Liver (tissue), 9 donors: ENCODE results near the gene SLC16A9. TPM values are rescaled to one million over a fixed set of nuclear protein-coding genes. Genes with fewer than 3 reads are reported as not detected.

Experiments
- DNase-seq: peaks from one replicate; pipeline ENCODE4 v3.0.0-alpha.2; 2017; ENCODE audit warnings: low spot score
- H3K27ac ChIP-seq, 2 donors: one replicate each; pipeline ENCODE4 v1.7.0; 2013; ENCODE audit warnings: inconsistent platforms in 2 of 2, low read length in 2 of 2, control low read depth in 1 of 2, low read depth in 1 of 2, mild to moderate bottlenecking in 1 of 2
- H3K27me3 ChIP-seq, 4 donors: one replicate each; pipeline versions ENCODE4 v1.6.1 to v1.7.0; 2013; ENCODE audit warnings: low read length in 3 of 4, inconsistent platforms in 1 of 4, mild to moderate bottlenecking in 1 of 4, moderate library complexity in 1 of 4; ENCODE audit not compliant: control insufficient read depth in 4 of 4, insufficient read depth in 4 of 4
- H3K36me3 ChIP-seq, 4 donors: one replicate each; pipeline versions ENCODE4 v1.6.1 to v1.7.0; 2013; ENCODE audit warnings: low read length in 3 of 4, mild to moderate bottlenecking in 3 of 4, low read depth in 1 of 4, moderate library complexity in 1 of 4; ENCODE audit not compliant: control insufficient read depth in 4 of 4, insufficient read depth in 3 of 4
- H3K4me1 ChIP-seq, 4 donors: one replicate each; pipeline versions ENCODE4 v1.6.1 to v1.7.0; 2013; ENCODE audit warnings: low read length in 3 of 4, mild to moderate bottlenecking in 3 of 4, moderate library complexity in 1 of 4; ENCODE audit not compliant: control insufficient read depth in 4 of 4, insufficient read depth in 4 of 4
- H3K4me3 ChIP-seq, 3 donors: one replicate each; pipeline versions ENCODE4 v1.6.1 to v1.7.0; 2013; ENCODE audit warnings: low read length in 3 of 3, control low read depth in 1 of 3, low read depth in 1 of 3, mild to moderate bottlenecking in 1 of 3
- H3K9ac ChIP-seq, 2 donors: one replicate each; pipeline ENCODE4 v1.7.0; 2013; ENCODE audit warnings: low read length in 2 of 2, mild to moderate bottlenecking in 2 of 2, moderate library complexity in 2 of 2, control low read depth in 1 of 2, low read depth in 1 of 2
- H3K9me3 ChIP-seq, 4 donors: one replicate each; pipeline versions ENCODE4 v1.6.1 to v1.7.0; 2013; ENCODE audit warnings: low read length in 3 of 4; ENCODE audit not compliant: control insufficient read depth in 4 of 4
- ATF3 ChIP-seq: IDR thresholded peaks from 2 replicates; pipeline ENCODE4 v1.6.1; 2016; ENCODE audit warnings: antibody characterized with exemption
- CTCF ChIP-seq: fragments of 150-350 bp; IDR thresholded peaks from 2 replicates; pipeline ENCODE4 v1.5.1; 2017; ENCODE audit warnings: improper control_type of control experiment, low read depth, low read length; ENCODE audit not compliant: missing input control
- EGR1 ChIP-seq, 2 donors: IDR thresholded peaks; 2 replicates each; pipeline ENCODE4 v1.6.1; 2016 to 2018; ENCODE audit warnings: antibody characterized with exemption in 2 of 2, low read depth in 2 of 2
- FOXA1 ChIP-seq: IDR thresholded peaks from 2 replicates; pipeline ENCODE4 v1.6.1; 2016; ENCODE audit warnings: antibody characterized with exemption
- FOXA2 ChIP-seq: IDR thresholded peaks from 2 replicates; pipeline ENCODE4 v1.6.1; 2016; ENCODE audit warnings: antibody characterized with exemption
- GABPA ChIP-seq, 2 donors: IDR thresholded peaks in 1 of 2; conservative IDR thresholded peaks in 1 of 2; 2 replicates each; pipeline ENCODE4 v1.6.1; 2016; ENCODE audit warnings: antibody characterized with exemption in 2 of 2, mild to moderate bottlenecking in 1 of 2, moderate library complexity in 1 of 2
- HNF4A ChIP-seq, 2 donors: conservative IDR thresholded peaks; 2 replicates each; pipeline ENCODE4 v1.6.1; 2016; ENCODE audit warnings: antibody characterized with exemption in 2 of 2, mild to moderate bottlenecking in 2 of 2
- HNF4G ChIP-seq: IDR thresholded peaks from 2 replicates; pipeline ENCODE4 v1.6.1; 2016; ENCODE audit warnings: antibody characterized with exemption
- JUND ChIP-seq, 2 donors: IDR thresholded peaks; 2 replicates each; pipeline ENCODE4 v1.6.1; 2016; ENCODE audit warnings: antibody characterized with exemption in 2 of 2
- MAX ChIP-seq: IDR thresholded peaks from 2 replicates; pipeline ENCODE4 v1.6.1; 2016; ENCODE audit warnings: antibody characterized with exemption
- NR2F2 ChIP-seq: IDR thresholded peaks from 2 replicates; pipeline ENCODE4 v1.6.1; 2016; ENCODE audit warnings: antibody characterized with exemption
- RAD21 ChIP-seq, 2 donors: IDR thresholded peaks; 2 replicates each; pipeline ENCODE4 v1.6.1; 2016; ENCODE audit warnings: antibody characterized with exemption in 2 of 2, mild to moderate bottlenecking in 2 of 2
- REST ChIP-seq: IDR thresholded peaks from 2 replicates; pipeline ENCODE4 v1.6.1; 2016; ENCODE audit warnings: antibody characterized with exemption, mild to moderate bottlenecking
- RXRA ChIP-seq, 2 donors: IDR thresholded peaks; 2 replicates each; pipeline ENCODE4 v1.6.1; 2017 to 2018; ENCODE audit warnings: antibody characterized with exemption in 2 of 2, mild to moderate bottlenecking in 1 of 2
- SP1 ChIP-seq: IDR thresholded peaks from 2 replicates; pipeline ENCODE4 v1.6.1; 2018; ENCODE audit warnings: antibody characterized with exemption, mild to moderate bottlenecking
- TAF1 ChIP-seq: conservative IDR thresholded peaks from 2 replicates; pipeline ENCODE4 v1.6.1; 2016; ENCODE audit warnings: antibody characterized with exemption, mild to moderate bottlenecking
- YY1 ChIP-seq: IDR thresholded peaks from 2 replicates; pipeline ENCODE4 v1.6.1; 2016; ENCODE audit warnings: antibody characterized with exemption, mild to moderate bottlenecking
- ZBTB33 ChIP-seq: IDR thresholded peaks from 2 replicates; pipeline ENCODE4 v1.6.1; 2016; ENCODE audit warnings: antibody characterized with exemption
- WGBS: extraction: QIAGEN DNeasy Blood & Tissue Kit; methylation state at CpG from one replicate; pipeline ENCODE4 v1.1.7; 2013; 5-methylcytosine and 5-hydroxymethylcytosine counted together
- polyA plus RNA-seq, 2 donors: library from polyadenylated mRNA; stranded (reverse) in 1 of 2; unstranded in 1 of 2; fragments of 200-250 nt in 1 of 2; fragments of >200 nt in 1 of 2; fragmentation: Nextera tagmentation in 1 of 2; extraction: Ambion mirVana in 1 of 2; gene quantifications; one replicate each; pipeline versions ENCODE4 v1.2.1 to v1.2.3, GENCODE V29; 2013 to 2015
- total RNA-seq, 2 donors: library from RNA; depleted of rRNA; stranded (reverse); fragments of >200 nt; gene quantifications; one replicate each; pipeline ENCODE4 v1.2.3, GENCODE V29; 2014
- donor health status: healthy.
- donor health status: healthy.
- donor health status: healthy.
- donor health status: healthy.
- donor health status: healthy.

Gene SLC16A9
- total and polyA plus RNA-seq, 4 donors = 0.18 to 9.3 (median 0.59) TPM

- no peak overlapping the region for H3K27ac ChIP-seq
- H3K27me3 ChIP-seq = no peaks in the 10 kb centered on the region
- H3K36me3 ChIP-seq = no peaks in the 10 kb centered on the region
- H3K9me3 ChIP-seq = no peaks in the 10 kb centered on the region
- H3K4me3 ChIP-seq = no peak overlapping the region
- H3K4me1 ChIP-seq = peaks cover 0 to 3% (median 0%) of the 10 kb centered on the region in 4 donors
- DNase-seq = no peak
- TF ChIP-seq JUND (IDR thresholded peaks at IDR 0.05) (no peak), FOXA2 (no peak), ATF3 (no peak), GABPA (IDR thresholded peaks at IDR 0.05 in 1 of 2, conservative IDR thresholded peaks at IDR 0.05 in 1 of 2) (no peak), MAX (no peak), RAD21 (IDR thresholded peaks at IDR 0.05) (no peak), SP1 (no peak), NR2F2 (no peak), ZBTB33 (no peak), FOXA1 (no peak), CTCF (no peak), RXRA (IDR thresholded peaks at IDR 0.05) (no peak), HNF4G (no peak), EGR1 (IDR thresholded peaks at IDR 0.05; ENCODE audit: low read depth in 2 of 2) (no peak), REST (no peak), HNF4A (conservative IDR thresholded peaks at IDR 0.05) (no peak), YY1 (no peak), TAF1 (no peak)
- no peak overlapping the region for H3K9ac ChIP-seq
These were observed 98.6 kb downstream of the SLC16A9 start for GRCh38 chr10:59611048-59611447.

GRCh38 chr10:59607970-59608369 lies 101.7 kb downstream of the SLC16A9 start:
- Histone ChIP-seq H3K36me3 (no peaks in the 10 kb centered on the region), H3K4me3 (no peak overlapping the region), H3K9ac (no peak overlapping the region), H3K27ac (no peak overlapping the region), H3K27me3 (no peaks in the 10 kb centered on the region), H3K4me1 (peaks cover 0 to 3% (median 0%) of the 10 kb centered on the region in 4 donors), H3K9me3 (no peaks in the 10 kb centered on the region)
- DNase-seq = no peak
- 30% methylated on average over 4 of the region's 4 CpGs for WGBS
- TF ChIP-seq ATF3 (no peak), RAD21 (IDR thresholded peaks at IDR 0.05) (no peak), SP1 (no peak), CTCF (no peak), FOXA1 (no peak), YY1 (no peak), MAX (no peak), EGR1 (IDR thresholded peaks at IDR 0.05; ENCODE audit: low read depth in 2 of 2) (no peak), GABPA (IDR thresholded peaks at IDR 0.05 in 1 of 2, conservative IDR thresholded peaks at IDR 0.05 in 1 of 2) (no peak), JUND (IDR thresholded peaks at IDR 0.05) (no peak), FOXA2 (no peak), NR2F2 (no peak), HNF4G (no peak), ZBTB33 (no peak)
